Activated CD8-positive, alpha-beta memory T cell treated with anti-CD3 and anti-CD28 coated beads, Interleukin-2, amount 50 U/mL, for 48 hours (primary cell): ENCODE measurements around the gene CATSPERE.
"Not testable (repeated sequence)": the region's sequence is repeated elsewhere in the genome, so short reads cannot be mapped to it uniquely, and the experiment has no call there.

ENCODE experiments used
- DNase-seq: peaks from one replicate; pipeline ENCODE4 v3.0.0-alpha.2; 2020

The CATSPERE gene

DNA sequence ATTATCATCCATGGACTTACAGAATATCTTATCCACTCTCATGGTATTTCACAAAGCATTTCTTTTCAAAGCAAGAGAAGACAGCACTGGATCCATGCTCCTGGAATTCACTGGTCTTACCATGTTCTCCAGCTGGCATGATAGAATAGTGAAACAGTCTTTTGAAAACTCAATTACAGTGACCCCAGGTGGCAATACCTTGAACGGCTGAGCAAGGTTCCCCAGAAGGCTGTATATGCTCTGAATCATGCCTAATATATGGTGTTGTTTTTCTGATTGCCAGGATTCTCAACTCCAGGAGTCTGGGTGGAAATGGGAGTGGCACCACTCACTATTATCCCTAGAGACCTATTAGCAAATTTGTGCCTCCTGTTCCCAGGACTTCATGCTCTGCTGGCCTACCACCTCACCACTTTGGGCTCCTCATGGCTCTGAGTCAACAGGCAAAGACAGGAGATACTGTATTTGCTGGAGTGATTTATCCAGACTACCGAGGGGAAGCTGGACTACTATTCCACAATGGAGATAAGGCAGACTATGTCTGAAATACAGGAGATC lies 87.6 kb downstream of the CATSPERE start:
- no peak for DNase-seq

DNA sequence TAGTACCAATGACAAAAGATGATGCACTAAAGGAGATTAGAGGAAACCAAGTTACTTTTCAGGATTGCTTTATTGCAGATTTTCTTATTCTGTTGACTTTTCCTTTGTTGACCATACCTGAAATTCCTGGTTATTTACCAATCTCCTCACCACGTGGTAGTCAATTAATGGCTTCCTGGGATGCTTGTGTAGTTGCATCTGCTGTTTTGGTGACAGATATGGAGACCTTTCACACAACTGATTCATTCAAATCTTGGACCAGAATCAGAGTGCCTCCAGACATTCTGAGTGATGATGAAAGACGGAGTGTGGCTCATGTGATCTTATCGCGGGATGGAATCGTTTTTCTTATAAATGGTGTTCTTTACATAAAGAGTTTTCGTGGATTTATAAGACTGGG lies 91.3 kb downstream of the CATSPERE start:
- DNase-seq = no peak

DNA sequence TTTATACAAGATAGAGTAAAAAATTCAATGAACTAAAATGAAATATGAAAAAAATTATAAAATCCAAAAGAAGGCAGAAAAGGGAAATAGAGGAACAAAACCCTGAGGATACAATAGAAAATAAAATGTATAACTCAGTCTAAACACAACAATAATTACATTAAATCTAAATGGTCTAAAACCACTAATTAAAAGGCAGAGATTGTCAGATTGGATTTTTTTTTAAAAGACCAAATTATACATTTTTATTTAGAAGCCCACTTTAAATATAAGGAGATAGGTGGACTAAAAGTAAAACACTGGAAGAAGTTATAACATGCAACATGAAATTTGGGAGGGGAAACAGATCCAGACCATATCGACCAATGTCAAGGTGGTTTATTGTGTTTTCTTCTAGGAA lies 95.2 kb downstream of the CATSPERE start:
- DNase-seq = no peak

DNA sequence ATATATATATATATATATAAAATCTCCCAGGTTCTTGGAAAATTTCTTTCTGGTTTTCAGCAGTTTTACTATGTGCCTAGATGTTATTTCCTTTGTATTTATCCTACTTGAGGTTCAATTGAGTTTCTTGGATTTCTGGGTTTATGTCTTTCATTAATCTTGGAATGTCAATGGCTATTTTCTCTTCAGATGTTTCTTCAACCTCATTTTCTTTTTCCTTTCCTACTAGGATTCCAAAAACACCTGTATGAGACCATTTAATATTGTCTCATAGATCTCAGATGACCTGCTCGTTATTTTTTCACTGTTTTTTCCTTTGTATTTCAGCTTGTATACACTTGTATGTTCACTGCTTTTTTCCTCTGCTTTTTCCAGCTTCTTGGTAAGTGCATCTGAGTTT lies 96.5 kb downstream of the CATSPERE start:
- no peak for DNase-seq

DNA sequence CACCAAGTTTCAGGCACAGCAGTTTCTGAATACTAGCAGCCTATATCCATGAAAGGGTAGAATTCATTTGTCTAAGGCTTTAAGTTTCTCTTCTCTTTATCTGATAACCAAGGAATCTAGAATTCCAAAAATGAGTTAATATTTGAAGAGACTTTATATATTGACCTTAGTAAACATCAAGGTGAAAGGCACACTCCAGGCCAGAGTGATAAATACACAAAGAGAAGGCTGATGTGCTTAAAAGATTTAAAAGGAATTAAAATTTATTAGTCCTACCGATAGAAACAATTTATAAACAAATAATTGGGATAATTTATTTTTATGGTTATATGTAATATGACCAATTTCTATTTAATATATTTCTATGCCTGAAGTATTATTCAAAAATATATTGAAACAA lies 98.5 kb downstream of the CATSPERE start:
- DNase-seq = no peak

DNA sequence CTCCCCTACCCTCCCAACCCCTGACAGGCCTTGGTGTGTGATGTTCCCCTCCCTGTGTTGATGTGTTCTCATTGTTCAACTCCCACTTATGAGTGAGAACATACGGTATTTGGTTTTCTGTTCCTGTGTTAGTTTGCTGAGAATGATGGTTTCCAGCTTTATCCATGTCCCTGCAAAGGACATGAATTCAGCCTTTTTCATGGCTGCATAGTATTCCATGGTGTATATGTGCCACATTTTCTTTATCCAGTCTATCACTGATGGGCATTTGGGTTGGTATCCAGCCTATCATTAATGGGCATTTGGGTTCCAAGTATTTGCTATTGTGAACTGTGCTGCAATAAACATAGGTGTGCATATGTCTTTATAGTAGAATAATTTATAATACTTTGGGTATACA lies 101.8 kb downstream of the CATSPERE start:
- not testable (repeated sequence) for DNase-seq

DNA sequence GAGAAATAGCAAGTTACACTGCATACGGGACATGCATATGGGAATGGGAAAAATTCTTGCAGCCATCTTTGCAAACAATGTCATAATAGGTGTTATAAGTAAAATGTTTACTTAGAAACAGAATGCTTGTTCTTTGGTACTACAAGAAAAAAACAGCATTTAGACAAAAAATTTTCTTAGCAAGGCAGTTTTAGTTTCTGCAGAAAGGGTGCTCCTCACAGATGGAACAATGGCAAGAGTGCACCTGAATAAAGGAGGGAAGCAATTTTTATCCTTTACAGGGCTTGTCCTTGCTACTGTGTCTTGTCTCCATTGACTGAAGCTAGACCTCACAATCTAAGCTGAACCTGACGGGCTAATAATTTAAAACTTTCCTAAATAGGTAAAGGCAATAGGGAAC lies 112.7 kb downstream of the CATSPERE start:
- no peak for DNase-seq

DNA sequence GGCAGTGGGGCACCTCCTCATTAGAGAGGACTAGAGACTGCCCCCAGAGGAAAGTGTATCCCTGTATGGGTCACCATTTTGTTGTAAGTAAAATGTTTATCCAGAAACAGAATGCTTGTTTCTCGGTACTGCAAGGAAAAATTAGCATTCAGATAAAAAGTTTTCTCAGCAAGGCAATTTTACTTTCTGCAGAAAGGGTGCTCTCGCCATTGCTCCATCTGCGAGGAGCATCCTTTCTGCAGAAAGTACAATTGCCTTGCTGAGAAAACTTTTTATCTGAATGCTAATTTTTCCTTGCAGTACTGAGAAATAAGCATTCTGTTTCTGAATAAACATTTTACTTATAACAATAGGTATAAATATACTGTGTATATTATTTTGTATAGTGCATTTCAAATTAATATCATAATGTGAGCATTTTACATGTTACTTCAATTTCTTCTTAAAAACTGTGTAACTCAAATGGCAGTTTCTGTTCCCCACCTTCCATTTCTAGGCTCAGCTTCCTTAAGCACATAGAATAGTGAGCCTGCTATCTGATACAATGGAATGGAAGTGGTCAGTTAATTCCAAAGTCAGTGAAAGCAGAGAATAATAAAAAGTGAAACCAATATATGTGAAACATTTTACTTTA lies 115.3 kb downstream of the CATSPERE start:
- DNase-seq = no peak

DNA sequence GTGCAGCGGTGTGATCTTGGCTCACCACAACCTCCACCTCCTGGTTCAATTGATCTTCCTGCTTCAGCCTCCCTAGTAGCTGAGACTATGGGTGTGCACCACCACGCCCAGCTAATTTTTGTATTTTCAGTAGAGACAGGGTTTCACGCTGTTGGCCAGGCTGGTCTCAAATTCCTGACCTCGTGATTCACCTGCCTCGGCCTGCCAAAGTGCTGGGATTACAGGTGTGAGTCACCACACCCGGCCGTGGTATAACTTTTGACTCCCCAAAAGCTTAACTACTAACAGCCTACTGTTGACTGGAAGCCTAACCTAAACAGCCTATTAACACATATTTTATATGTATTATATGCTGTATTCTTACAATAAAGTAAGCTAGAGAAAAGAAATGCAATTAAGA lies 117.1 kb downstream of the CATSPERE start:
- not testable (repeated sequence) for DNase-seq

DNA sequence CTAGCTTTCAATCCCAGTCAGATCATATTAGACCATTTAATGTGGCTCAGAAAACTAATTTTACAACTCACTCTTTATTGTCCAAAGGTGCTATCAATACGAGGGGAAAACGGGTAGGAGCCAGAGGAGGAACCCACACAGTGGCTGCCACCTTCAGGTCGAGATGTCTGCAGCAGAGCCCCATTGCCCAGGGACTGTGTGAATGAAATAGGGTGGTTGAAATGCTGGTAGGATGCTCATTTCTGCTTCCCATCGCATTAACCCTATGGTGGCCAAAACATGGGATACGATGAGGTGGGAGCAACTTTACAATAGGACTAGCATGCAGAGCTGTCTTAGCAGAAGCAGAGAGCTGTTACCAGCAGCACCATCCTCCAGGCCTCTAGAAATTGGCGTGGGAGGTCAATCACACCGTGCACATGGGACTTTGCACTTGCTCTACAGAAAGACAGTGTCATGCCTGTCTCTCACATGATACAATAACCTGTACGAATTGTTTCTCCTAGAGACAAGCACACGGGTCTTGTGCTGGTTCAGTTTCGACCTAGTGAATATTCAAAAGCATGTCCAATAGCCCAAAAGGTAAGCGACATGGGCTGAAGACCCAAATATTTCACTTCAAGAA lies 122.4 kb downstream of the CATSPERE start:
- no peak for DNase-seq

DNA sequence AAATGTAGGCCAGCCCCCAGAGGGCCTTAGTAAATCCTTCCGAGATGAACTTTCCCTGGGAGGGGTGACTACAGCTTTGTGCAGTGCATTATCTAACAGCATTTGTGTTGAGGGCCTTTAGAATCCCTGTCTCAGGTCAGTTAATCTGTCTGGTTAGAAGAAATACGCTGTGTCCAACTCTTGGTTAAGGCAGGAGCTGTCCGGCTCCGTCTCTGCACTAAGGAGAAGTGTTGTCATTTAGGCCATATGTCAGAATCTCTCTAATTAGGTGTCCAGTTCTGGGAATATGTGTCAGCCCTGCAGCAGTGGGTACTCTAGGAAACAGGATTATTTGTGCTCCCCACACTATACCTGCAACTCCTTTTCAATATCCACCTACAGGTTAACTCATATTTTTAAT lies 124.8 kb downstream of the CATSPERE start:
- no peak for DNase-seq

DNA sequence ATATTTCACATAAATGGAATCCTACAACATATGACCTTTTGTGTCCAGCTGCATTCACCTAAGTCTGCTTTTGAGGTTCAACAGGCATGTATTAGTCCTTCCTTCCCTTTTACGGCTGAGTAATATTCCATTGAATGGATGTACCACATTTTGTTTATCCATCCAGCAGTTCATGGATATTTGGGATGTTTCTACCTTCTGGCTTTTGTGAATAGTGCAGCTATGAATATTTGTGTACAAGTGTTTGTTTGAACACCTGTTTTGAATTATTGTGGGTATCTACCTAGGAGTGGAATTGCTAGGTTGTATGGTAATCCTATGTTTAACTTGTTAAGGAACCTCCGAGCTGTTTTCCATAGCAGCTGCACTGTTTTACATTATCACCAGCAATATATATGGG lies 129.6 kb downstream of the CATSPERE start:
- DNase-seq = no peak

DNA sequence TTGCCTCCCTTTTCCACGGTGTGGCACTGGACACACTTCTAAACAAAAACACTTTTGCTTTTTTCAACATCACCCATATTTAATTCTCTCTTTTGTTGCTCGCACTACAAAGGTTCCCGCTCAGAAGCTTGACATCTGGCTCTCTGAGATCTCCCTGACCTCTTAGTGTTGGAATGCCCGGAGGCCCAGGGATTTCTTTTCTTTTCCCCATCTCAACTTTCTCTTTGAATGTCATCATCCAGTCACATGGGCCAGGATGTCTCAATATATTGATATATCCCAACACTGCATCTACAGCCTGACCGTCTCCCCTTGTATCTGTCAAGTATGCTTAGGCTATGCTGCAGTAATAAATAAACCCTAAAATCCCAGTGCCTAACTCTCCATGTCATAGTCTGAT lies 137.5 kb downstream of the CATSPERE start:
- no peak for DNase-seq

DNA sequence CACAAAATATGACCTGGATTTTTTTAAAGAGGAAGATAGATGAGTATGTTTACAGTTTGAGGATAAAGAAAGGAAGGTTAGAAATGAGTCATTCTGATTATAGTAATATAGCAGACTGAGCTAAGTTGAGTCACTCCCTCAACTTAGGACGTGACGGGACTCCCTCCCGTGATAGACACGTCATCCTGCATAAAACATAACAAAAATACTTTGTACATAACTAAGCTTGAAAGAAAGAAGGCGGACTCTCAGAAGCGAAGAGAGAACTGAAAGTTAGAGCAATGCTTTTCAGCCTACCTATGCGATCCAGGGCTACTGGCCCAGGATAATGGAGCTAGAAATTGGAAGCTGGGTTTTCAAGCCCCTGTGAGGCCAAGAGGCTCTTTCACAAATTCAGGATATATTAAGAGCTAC lies 138.9 kb downstream of the CATSPERE start:
- no peak for DNase-seq

DNA sequence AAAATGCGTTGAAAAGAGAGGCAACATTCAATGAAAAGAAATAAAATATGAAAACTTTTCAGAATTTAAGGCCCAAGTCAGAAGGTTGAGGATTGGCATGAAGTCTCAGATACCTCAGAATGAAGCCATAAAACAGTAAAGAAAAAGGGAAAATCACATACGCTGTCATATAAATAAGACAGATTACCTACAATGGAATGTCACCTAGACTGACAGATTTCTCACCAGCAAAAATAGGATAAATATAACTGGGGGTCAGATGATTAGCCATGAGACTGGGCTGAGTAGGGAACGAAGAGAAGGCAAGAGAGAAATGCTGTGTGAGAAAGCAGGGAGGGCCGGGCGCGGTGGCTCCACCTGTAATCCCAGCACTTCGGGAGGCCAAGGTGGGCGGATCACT lies 140.3 kb downstream of the CATSPERE start:
- no peak for DNase-seq

DNA sequence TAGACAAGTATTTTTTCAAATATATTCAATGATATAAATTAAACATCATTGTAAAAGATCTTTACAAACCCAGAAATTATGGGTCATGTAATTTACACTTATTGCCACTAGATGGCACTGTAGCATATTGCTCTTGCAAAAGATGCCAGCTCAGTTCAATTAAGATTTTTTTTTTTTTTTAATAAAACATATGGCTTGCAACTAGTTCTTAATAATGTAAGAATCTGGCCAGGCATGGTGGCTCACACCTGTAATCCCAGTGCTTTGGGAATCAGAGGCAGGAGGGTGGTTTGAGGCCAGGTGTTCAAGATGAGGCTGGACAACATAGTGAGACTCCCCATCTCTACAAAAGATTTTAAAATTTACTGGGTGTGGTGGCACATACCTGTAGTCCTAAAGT lies 142.4 kb downstream of the CATSPERE start:
- no peak for DNase-seq

DNA sequence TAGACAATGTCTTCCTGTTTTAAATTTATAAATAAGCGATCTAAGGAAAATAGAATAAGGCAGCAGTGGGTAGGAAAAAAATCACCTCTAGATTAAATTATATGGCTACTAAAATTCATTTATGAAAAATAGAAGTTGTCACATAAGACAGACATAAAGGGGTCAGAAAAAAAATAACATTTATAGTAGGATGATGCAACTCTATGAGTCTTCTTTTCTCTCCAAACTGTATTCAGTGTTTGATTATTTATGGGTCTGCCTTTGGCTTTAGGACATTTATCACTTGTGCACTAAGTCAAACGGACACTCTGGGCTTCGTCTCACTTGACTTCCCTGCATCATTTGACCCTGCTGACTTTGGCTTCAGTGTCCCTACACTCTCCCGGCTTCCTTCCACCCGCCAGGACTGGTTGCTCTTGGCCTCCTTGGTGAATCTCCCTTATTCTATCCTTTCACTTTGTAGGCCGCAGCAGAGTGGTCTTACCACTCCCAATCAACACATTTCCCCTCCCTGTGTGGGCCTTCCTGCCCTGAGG lies 144.8 kb downstream of the CATSPERE start:
- no peak for DNase-seq

DNA sequence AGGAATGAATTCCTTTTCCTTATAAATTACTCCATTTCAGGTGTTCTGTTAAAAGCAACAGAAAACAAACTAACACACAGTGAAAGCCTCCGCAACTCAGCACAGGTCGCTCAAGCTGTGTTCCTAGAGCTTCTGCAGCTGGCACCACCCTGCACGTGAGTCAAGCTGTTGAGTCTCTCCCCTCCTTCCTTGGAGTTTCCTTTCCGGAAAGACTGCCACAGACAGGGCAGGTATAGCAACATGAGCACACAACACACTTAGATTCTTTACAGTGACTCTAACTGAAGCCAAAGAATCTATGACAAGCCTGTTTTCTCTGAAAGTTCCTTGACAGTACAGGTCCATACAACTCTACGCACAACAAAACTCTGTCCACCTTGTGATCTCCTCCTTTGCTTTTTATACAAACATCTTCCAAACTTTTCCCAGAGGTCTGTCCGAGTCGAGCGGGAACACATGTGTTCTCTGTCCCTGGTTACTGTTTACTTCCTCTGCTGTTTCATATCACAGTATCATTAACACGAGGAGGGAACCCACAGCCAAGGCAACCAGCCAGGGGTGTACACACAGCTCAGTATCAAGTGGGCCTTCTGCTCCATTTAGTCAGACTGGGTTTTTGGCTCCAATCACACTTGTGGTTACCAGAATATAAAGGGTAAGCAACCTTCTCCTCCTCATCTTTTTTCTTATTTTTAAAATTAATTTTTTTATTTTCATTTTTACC lies 153.2 kb downstream of the CATSPERE start:
- DNase-seq = no peak

DNA sequence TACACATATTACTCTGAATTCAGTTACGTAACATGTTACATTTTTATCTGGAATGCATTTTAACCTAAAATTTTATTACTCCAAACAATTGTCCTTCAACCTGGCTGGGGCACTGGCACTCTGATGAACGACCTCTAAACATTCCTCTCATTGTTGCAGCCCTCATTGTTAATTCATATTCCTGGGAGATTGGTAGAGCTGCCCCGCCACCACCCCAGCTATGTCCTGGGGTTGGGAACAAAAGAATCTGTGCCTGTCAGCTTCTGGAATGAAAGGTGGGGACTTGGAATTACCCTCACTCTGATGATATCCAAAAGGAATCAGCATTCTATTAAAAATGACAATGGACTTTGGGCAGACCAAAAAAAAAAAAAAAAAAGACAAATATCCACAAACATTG lies 153.8 kb downstream of the CATSPERE start:
- no peak for DNase-seq

DNA sequence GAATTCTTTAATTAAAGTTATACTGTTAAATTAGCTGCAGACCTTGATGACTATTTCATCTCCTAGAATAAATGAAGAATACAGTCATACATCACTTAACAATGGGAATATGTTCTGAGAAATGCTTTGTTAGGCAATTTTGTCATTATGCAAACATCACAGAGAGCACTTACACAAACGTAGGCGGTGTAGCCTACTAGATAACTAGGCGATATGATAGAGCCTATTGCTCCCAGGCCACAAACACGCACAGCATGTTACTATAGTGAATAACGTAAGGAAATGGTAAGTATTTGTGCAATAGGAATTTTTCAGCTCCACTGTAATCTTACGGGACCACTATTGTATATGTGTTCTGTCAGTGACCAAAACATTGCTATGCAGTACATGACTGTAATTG lies 154.2 kb downstream of the CATSPERE start:
- no peak for DNase-seq

DNA sequence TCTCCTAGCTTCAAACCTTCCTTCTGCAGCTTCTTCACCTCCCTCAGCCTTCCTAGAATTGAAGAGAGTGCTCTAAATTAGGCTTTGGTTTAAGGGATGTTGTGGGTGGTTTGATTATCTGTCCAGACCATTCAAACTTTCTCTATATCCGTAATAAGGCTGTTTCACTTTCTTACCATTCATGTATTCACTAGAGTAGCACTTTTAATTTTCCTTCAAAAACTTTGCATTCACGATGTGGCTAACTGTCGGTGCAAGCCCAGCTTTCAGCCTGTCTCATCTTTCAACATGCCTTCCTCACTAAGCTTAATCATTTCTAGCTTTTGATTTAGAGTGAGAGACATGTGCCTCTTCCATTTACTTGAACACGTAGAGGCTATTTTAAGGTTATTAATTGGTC lies 165.6 kb downstream of the CATSPERE start:
- no peak for DNase-seq

DNA sequence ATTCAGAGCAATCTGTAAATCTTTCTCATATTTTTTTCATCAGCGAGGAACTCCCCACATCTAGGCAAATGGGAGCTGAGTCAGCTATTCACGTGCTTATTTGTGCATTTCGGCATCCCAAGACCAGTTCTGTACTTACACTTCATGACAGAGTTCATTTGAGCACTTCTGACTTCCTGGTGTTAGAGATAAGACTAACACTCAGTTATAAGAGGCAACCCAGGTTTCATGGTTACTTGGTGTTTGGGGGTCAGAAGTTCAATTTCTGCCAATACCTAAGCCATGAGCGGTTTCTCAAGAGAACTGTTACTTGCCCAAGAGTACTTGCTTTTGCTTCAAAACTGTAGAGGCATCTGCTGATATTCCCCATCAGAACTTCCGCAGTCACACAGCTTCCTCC lies 167.7 kb downstream of the CATSPERE start:
- DNase-seq = no peak

DNA sequence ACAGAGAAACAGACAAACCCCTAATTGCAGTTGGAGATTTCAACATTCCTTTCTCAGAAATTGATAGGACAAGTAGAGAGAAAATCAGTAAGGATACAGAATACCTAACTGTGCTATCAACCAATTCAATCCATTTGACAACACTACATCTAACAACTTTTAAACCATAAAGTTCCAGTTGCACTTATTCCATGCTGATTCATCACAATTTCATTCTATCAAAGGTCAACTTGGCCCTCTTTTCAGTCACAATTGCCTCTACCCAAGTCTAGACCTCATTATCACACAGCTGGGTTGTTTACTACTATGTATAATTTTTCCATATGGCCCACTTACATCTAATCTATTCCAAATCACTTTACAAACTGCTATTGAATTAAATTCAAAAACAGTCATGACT lies 172.1 kb downstream of the CATSPERE start:
- DNase-seq = no peak

DNA sequence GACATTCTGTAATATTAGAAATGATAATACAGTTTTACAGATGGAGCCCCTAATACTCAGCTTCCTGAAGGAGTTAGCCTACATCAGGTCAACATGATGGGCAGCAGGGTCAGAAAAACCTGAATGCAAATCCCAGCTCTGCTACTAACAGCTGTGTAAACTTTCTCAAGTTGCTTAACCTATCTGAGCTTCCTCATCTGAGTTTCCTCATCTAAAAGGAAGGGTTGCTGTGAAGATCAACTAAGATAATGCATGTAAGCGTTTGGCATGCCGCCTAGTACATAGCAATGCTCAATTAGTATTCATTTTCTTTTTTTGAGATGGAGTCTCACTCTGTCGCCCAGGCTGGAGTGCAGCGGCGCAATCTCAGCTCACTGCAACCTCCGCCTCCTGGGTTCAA lies 173.5 kb downstream of the CATSPERE start:
- no peak for DNase-seq
